HEK293 (cell line): Measurements from ENCODE around the gene LRRC47.

ENCODE experiments used
- CTCF ChIA-PET: fragments of 350-600 bp; formaldehyde crosslinking; extraction: SDS; loops from one replicate; lab custom pipeline; 2021; ENCODE audit warnings: antibody characterized with exemption; lab: Yijun Ruan, JAX
- POLR2A ChIA-PET: fragments of 300-600 bp; formaldehyde crosslinking; extraction: SDS; loops from one replicate; lab custom pipeline; 2020; ENCODE audit warnings: antibody characterized with exemption, inconsistent platforms; lab: Yijun Ruan, JAX
- H3K27ac ChIP-seq: fragments of 200-500 bp; sonication (Bioruptor generic); 2 replicates; pipeline ENCODE4 v1.5.1; 2014; ENCODE audit warnings: low read depth, low read length, control low read depth, inconsistent platforms; ENCODE audit errors: extremely low read depth
- H3K36me3 ChIP-seq, 2 experiments: fragments of 200-500 bp in 1 of 2; sonication (Bioruptor generic) in 1 of 2; 1 replicate in 1 of 2; 2 replicates in 1 of 2; pipeline ENCODE4 v1.5.1; 2014 to 2017; ENCODE audit warnings: inconsistent platforms in 2 of 2, low read length in 2 of 2; ENCODE audit not compliant: control insufficient read depth in 2 of 2, insufficient read depth in 1 of 2
- H3K4me1 ChIP-seq: fragments of 200-500 bp; sonication (Bioruptor generic); 2 replicates; pipeline ENCODE4 v1.5.1; 2014; ENCODE audit warnings: mild to moderate bottlenecking, low read length, inconsistent platforms; ENCODE audit not compliant: control insufficient read depth, insufficient read depth
- H3K4me3 ChIP-seq: 2 replicates; pipeline ENCODE4 v1.5.1; 2011; ENCODE audit warnings: low read depth, mild to moderate bottlenecking, control low read depth, low read length, moderate library complexity
- H3K9me3 ChIP-seq: fragments of 200-500 bp; sonication (Bioruptor generic); 2 replicates; pipeline ENCODE4 v1.5.1; 2014; ENCODE audit warnings: low read depth, low read length, inconsistent platforms; ENCODE audit not compliant: control insufficient read depth, insufficient read depth
- AEBP2 ChIP-seq: fragments of 450-650 bp; formaldehyde crosslinking; IDR thresholded peaks from 2 replicates; pipeline ENCODE4 v1.5.1; 2016; ENCODE audit warnings: missing biosample characterization, missing genetic modification characterization, borderline replicate concordance
- GFI1B ChIP-seq: fragments of 450-650 bp; formaldehyde crosslinking; IDR thresholded peaks from 2 replicates; pipeline ENCODE4 v1.5.1; 2016; ENCODE audit warnings: missing biosample characterization, missing genetic modification characterization
- GLIS2 ChIP-seq: fragments of 450-650 bp; formaldehyde crosslinking; IDR thresholded peaks from 2 replicates; pipeline ENCODE4 v1.5.1; 2016; ENCODE audit warnings: missing biosample characterization, missing genetic modification characterization
- KLF1 ChIP-seq: fragments of 450-650 bp; formaldehyde crosslinking; IDR thresholded peaks from 2 replicates; pipeline ENCODE4 v1.5.1; 2016; ENCODE audit warnings: missing biosample characterization, missing genetic modification characterization
- ZBTB26 ChIP-seq: fragments of 450-650 bp; formaldehyde crosslinking; optimal IDR thresholded peaks from 2 replicates; pipeline ENCODE3; 2016; ENCODE audit warnings: missing biosample characterization, mild to moderate bottlenecking, missing genetic modification characterization
- ZNF175 ChIP-seq: fragments of 450-650 bp; formaldehyde crosslinking; IDR thresholded peaks from 2 replicates; pipeline ENCODE4 v1.5.1; 2016; ENCODE audit warnings: missing biosample characterization, missing genetic modification characterization
- ZNF18 ChIP-seq: fragments of 450-650 bp; formaldehyde crosslinking; IDR thresholded peaks from 2 replicates; pipeline ENCODE4 v1.5.1; 2016; ENCODE audit warnings: missing biosample characterization, missing genetic modification characterization
- ZNF223 ChIP-seq: fragments of 450-650 bp; formaldehyde crosslinking; IDR thresholded peaks from 2 replicates; pipeline ENCODE4 v1.5.1; 2016; ENCODE audit warnings: missing biosample characterization, missing genetic modification characterization
- ZNF292 ChIP-seq: fragments of 450-650 bp; formaldehyde crosslinking; IDR thresholded peaks from 2 replicates; pipeline ENCODE4 v1.5.1; 2016; ENCODE audit warnings: low read depth, missing biosample characterization, missing genetic modification characterization, borderline replicate concordance
- ZNF404 ChIP-seq: fragments of 450-650 bp; formaldehyde crosslinking; IDR thresholded peaks from 2 replicates; pipeline ENCODE4 v1.5.1; 2017; ENCODE audit warnings: missing biosample characterization, missing genetic modification characterization
- ZNF423 ChIP-seq: fragments of 450-650 bp; formaldehyde crosslinking; IDR thresholded peaks from 2 replicates; pipeline ENCODE4 v1.5.1; 2016; ENCODE audit warnings: missing biosample characterization, missing genetic modification characterization
- ZNF426 ChIP-seq: fragments of 450-650 bp; formaldehyde crosslinking; IDR thresholded peaks from 2 replicates; pipeline ENCODE4 v1.5.1; 2017; ENCODE audit warnings: missing biosample characterization, missing genetic modification characterization, mild to moderate bottlenecking, inconsistent platforms, moderate library complexity
- ZNF433 ChIP-seq: fragments of 450-650 bp; formaldehyde crosslinking; IDR thresholded peaks from 2 replicates; pipeline ENCODE4 v1.5.1; 2016; ENCODE audit warnings: missing biosample characterization, missing genetic modification characterization, low read depth
- ZNF510 ChIP-seq: fragments of 450-650 bp; formaldehyde crosslinking; IDR thresholded peaks from 2 replicates; pipeline ENCODE4 v1.5.1; 2018; ENCODE audit warnings: mild to moderate bottlenecking, missing genetic modification characterization, missing biosample characterization; ENCODE audit not compliant: insufficient replicate concordance
- ZNF600 ChIP-seq: fragments of 450-650 bp; formaldehyde crosslinking; IDR thresholded peaks from 2 replicates; pipeline ENCODE4 v1.5.1; 2016; ENCODE audit warnings: missing biosample characterization, missing genetic modification characterization
- ZNF626 ChIP-seq: fragments of 450-650 bp; sonication (Bioruptor Pico); formaldehyde crosslinking; IDR thresholded peaks from 2 replicates; pipeline ENCODE4 v1.5.1; 2018; ENCODE audit warnings: missing biosample characterization, missing genetic modification characterization, inconsistent platforms

Gene LRRC47

GRCh38 chr1:3735027-3735681 lies 61.1 kb downstream of the LRRC47 start:
- POLR2A ChIA-PET, result no interaction called here
- TF ChIP-seq GFI1B, result no peak
- no peak for TF ChIP-seq ZNF223 (tag by site-specific recombination)
- no peak for TF ChIP-seq ZNF433 (tag by site-specific recombination)
- TF ChIP-seq ZNF292 (tag by site-specific recombination), result no peak
- TF ChIP-seq, all 188 proteins: peak for 0
- Histone ChIP-seq H3K9me3 (no peaks in the 10 kb centered on the region), H3K4me1 (no peaks in the 10 kb centered on the region), H3K27ac (no peak overlapping the region), H3K4me3 (no peak overlapping the region), H3K36me3 (peaks cover 4 to 100% of the 10 kb centered on the region in 2 experiments; a peak in 2 of 3 replicates)
- CTCF ChIA-PET, result interaction anchor here (2.2 kb wide), 1 partner anchor 11 kb away, joined by 10 read pairs; no protein-coding TSS in a partner anchor

- ChIA-PET CTCF (interaction anchor here (2.2 kb wide), 1 partner anchor 10 kb away, joined by 10 read pairs; no protein-coding TSS in a partner anchor), POLR2A (no interaction called here)
- Histone ChIP-seq H3K4me1 (no peaks in the 10 kb centered on the region), H3K9me3 (no peaks in the 10 kb centered on the region), H3K27ac (no peak overlapping the region), H3K4me3 (no peak overlapping the region), H3K36me3 (peaks cover 3 to 100% of the 10 kb centered on the region in 2 experiments; a peak in 2 of 3 replicates)
- TF ChIP-seq ZNF423 (no peak), ZNF404 (tag by site-specific recombination) (no peak), AEBP2 (tag by site-specific recombination) (no peak), ZNF426 (tag by site-specific recombination) (no peak), KLF1 (tag by site-specific recombination) (no peak), ZNF18 (tag by site-specific recombination) (no peak), ZNF600 (tag by site-specific recombination) (no peak), ZNF626 (tag by site-specific recombination) (no peak), ZBTB26 (no peak), ZNF175 (no peak)
Observed at GRCh38 chr1:3734602-3735001, 61.7 kb downstream of the LRRC47 start.

- Histone ChIP-seq H3K4me3 (no peak overlapping the region), H3K27ac (no peak overlapping the region), H3K9me3 (no peaks in the 10 kb centered on the region), H3K36me3 (peaks cover 3 to 100% of the 10 kb centered on the region in 2 experiments; a peak in 2 of 3 replicates), H3K4me1 (no peaks in the 10 kb centered on the region)
- peak; percentile 66 for TF ChIP-seq GLIS2 (tag by site-specific recombination)
- no peak for TF ChIP-seq ZNF510 (tag by site-specific recombination)
- CTCF ChIA-PET, result interaction anchor here (0.6 to 2.2 kb wide), 3 partner anchors 9 to 36 kb away, joined by 5 to 10 read pairs (median 6); no protein-coding TSS in a partner anchor
- POLR2A ChIA-PET, result interaction anchor here (0.7 to 1.2 kb wide), 2 partner anchors 10 to 1228 kb away, joined by 4 to 5 read pairs; no protein-coding TSS in a partner anchor
Observed at GRCh38 chr1:3733883-3734589, 62.3 kb downstream of the LRRC47 start.
